IMR-90 (cell line): ENCODE measurements around the gene ITLN1. TPM values are rescaled to one million over a fixed set of nuclear protein-coding genes. Genes with fewer than 3 reads are reported as not detected.

Experiments used
- ATAC-seq: fragments of 200-7000 bp; cut with Tn5 transposase; 2 replicates; pipeline ENCODE4 v1.9.1; 2020; ENCODE audit warnings: low read depth, mild to moderate bottlenecking, moderate library complexity
- BruUV-seq: library from RNA; stranded (reverse); fragments of 400-500 nt; replicated peaks from 2 replicates; lab custom pipeline; 2021; lab: Mats Ljungman, UMichigan
- CTCF ChIA-PET: fragments of 300-600 bp; formaldehyde crosslinking; extraction: SDS; loops from one replicate; lab custom pipeline; 2021; ENCODE audit warnings: antibody characterized with exemption; lab: Yijun Ruan, JAX
- POLR2A ChIA-PET: fragments of 300-600 bp; sonication (Branson Sonifier 250); formaldehyde crosslinking; loops from one replicate; lab custom pipeline; 2022; ENCODE audit warnings: antibody characterized with exemption; ENCODE audit not compliant: unreplicated experiment; lab: Charles Lee
- DNase-seq: peaks from one replicate; pipeline ENCODE4 v3.0.0; 2013
- H2AFZ ChIP-seq: replicated peaks from 2 replicates; pipeline ENCODE3; 2013; ENCODE audit warnings: low read length, mild to moderate bottlenecking; ENCODE audit not compliant: poor library complexity
- H2AK5ac ChIP-seq: 2 replicates; pipeline ENCODE4 v1.6.1; 2013; ENCODE audit warnings: low read depth, low read length, inconsistent platforms
- H2AK9ac ChIP-seq: replicated peaks from 2 replicates; pipeline ENCODE3; 2013; ENCODE audit warnings: mild to moderate bottlenecking, low read depth, low read length, moderate library complexity; ENCODE audit not compliant: poor library complexity
- H2BK120ac ChIP-seq: 2 replicates; pipeline ENCODE4 v1.6.1; 2013; ENCODE audit warnings: low read depth, low read length, inconsistent platforms
- H2BK15ac ChIP-seq: 3 replicates; pipeline ENCODE4 v1.6.1; 2013; ENCODE audit warnings: low read depth, low read length, inconsistent platforms
- H2BK20ac ChIP-seq: 2 replicates; pipeline ENCODE4 v1.6.1; 2013; ENCODE audit warnings: low read depth, mild to moderate bottlenecking, inconsistent platforms, low read length, moderate library complexity
- H2BK5ac ChIP-seq: 2 replicates; pipeline ENCODE4 v1.6.1; 2013; ENCODE audit warnings: mild to moderate bottlenecking, low read depth, low read length, inconsistent platforms; ENCODE audit not compliant: poor library complexity, severe bottlenecking
- H3K14ac ChIP-seq: replicated peaks from 2 replicates; pipeline ENCODE4 v1.6.1; 2013; ENCODE audit warnings: low read depth, low read length, inconsistent platforms
- H3K18ac ChIP-seq: 2 replicates; pipeline ENCODE4 v1.6.1; 2013; ENCODE audit warnings: low read depth, low read length, control low read depth
- H3K23ac ChIP-seq: 2 replicates; pipeline ENCODE4 v1.6.1; 2013; ENCODE audit warnings: low read depth, low read length, inconsistent platforms
- H3K27ac ChIP-seq: 2 replicates; pipeline ENCODE4 v1.5.1; 2013; ENCODE audit warnings: mild to moderate bottlenecking, control low read depth, low read length; ENCODE audit not compliant: insufficient read depth
- H3K27me3 ChIP-seq: 2 replicates; pipeline ENCODE4 v1.6.1; 2013; ENCODE audit warnings: low read length; ENCODE audit not compliant: control insufficient read depth, insufficient read depth
- H3K36me3 ChIP-seq: 2 replicates; pipeline ENCODE4 v1.6.1; 2013; ENCODE audit warnings: low read length, mixed read lengths; ENCODE audit not compliant: control insufficient read depth, insufficient read depth
- H3K4ac ChIP-seq: 2 replicates; pipeline ENCODE4 v1.6.1; 2013; ENCODE audit warnings: low read depth, low read length, inconsistent platforms
- H3K4me1 ChIP-seq: 2 replicates; pipeline ENCODE4 v1.6.1; 2013; ENCODE audit warnings: low read length, mixed read lengths; ENCODE audit not compliant: control insufficient read depth, insufficient read depth
- H3K4me2 ChIP-seq: 2 replicates; pipeline ENCODE4 v1.6.1; 2013; ENCODE audit warnings: low read depth, mild to moderate bottlenecking, control low read depth, low read length, moderate library complexity
- H3K4me3 ChIP-seq: 2 replicates; pipeline ENCODE4 v1.5.1; 2013; ENCODE audit warnings: low read depth, mild to moderate bottlenecking, control low read depth, low read length, moderate library complexity; ENCODE audit not compliant: insufficient read depth
- H3K56ac ChIP-seq: 2 replicates; pipeline ENCODE4 v1.6.1; 2013; ENCODE audit warnings: low read length, inconsistent platforms; ENCODE audit not compliant: insufficient read depth; ENCODE audit errors: extremely low read depth
- H3K79me1 ChIP-seq, 2 experiments: 2 replicates each; pipeline ENCODE4 v1.6.1; 2013; ENCODE audit warnings: low read length in 2 of 2, inconsistent platforms in 1 of 2, low read depth in 1 of 2
- H3K9ac ChIP-seq: 2 replicates; pipeline ENCODE4 v1.6.1; 2013; ENCODE audit warnings: low read depth, low read length, control low read depth
- H3K9me1 ChIP-seq: 2 replicates; pipeline ENCODE4 v1.6.1; 2013; ENCODE audit warnings: low read length, inconsistent platforms; ENCODE audit not compliant: insufficient read depth
- H3K9me3 ChIP-seq: 2 replicates; pipeline ENCODE4 v1.6.1; 2013; ENCODE audit warnings: low read length; ENCODE audit not compliant: control insufficient read depth, insufficient read depth
- H4K20me1 ChIP-seq: 2 replicates; pipeline ENCODE4 v1.6.1; 2013; ENCODE audit warnings: low read length, inconsistent platforms; ENCODE audit not compliant: insufficient read depth
- H4K5ac ChIP-seq: 2 replicates; pipeline ENCODE4 v1.6.1; 2013; ENCODE audit warnings: mild to moderate bottlenecking, low read depth, low read length, control low read depth
- H4K8ac ChIP-seq, 2 experiments: 2 replicates each; pipeline ENCODE4 v1.6.1; 2013; ENCODE audit warnings: low read depth in 2 of 2, low read length in 2 of 2, control low read depth in 1 of 2, inconsistent platforms in 1 of 2
- H4K91ac ChIP-seq: 2 replicates; pipeline ENCODE4 v1.6.1; 2013; ENCODE audit warnings: low read depth, low read length, inconsistent platforms; ENCODE audit not compliant: insufficient read depth
- BHLHE40 ChIP-seq: fragments of 150-350 bp; IDR thresholded peaks from 2 replicates; pipeline ENCODE4 v1.6.1; 2016; ENCODE audit warnings: mild to moderate bottlenecking, low read depth, low read length
- CEBPB ChIP-seq: IDR thresholded peaks from 2 replicates; pipeline ENCODE4 v1.6.1; 2012; ENCODE audit warnings: low read depth, low read length, improper control_type of control experiment
- CHD1 ChIP-seq: IDR thresholded peaks from 2 replicates; pipeline ENCODE4 v1.6.1; 2012; ENCODE audit warnings: low read depth, low read length, improper control_type of control experiment
- FOS ChIP-seq: fragments of 150-350 bp; IDR thresholded peaks from 2 replicates; pipeline ENCODE4 v1.6.1; 2016; ENCODE audit warnings: low read depth, low read length
- MAFK ChIP-seq: IDR thresholded peaks from 2 replicates; pipeline ENCODE4 v1.6.1; 2012; ENCODE audit warnings: low read depth, low read length, improper control_type of control experiment
- MAZ ChIP-seq: IDR thresholded peaks from 2 replicates; pipeline ENCODE4 v1.6.1; 2012; ENCODE audit warnings: low read depth, mild to moderate bottlenecking, low read length, improper control_type of control experiment, moderate library complexity, borderline replicate concordance
- MXI1 ChIP-seq: IDR thresholded peaks from 2 replicates; pipeline ENCODE4 v1.6.1; 2012; ENCODE audit warnings: low read depth, mild to moderate bottlenecking, low read length, moderate library complexity, borderline replicate concordance
- NFE2L2 ChIP-seq: fragments of 150-350 bp; IDR thresholded peaks from 2 replicates; pipeline ENCODE4 v1.6.1; 2016; ENCODE audit warnings: low read depth, mild to moderate bottlenecking, low read length
- POLR2A ChIP-seq: IDR thresholded peaks from 2 replicates; pipeline ENCODE4 v1.6.1; 2012; ENCODE audit warnings: mild to moderate bottlenecking, low read depth, low read length
- RAD21 ChIP-seq: IDR thresholded peaks from 2 replicates; pipeline ENCODE4 v1.6.1; 2012; ENCODE audit warnings: low read length, improper control_type of control experiment
- RCOR1 ChIP-seq: IDR thresholded peaks from 2 replicates; pipeline ENCODE4 v1.6.1; 2012; ENCODE audit warnings: mild to moderate bottlenecking, low read length, improper control_type of control experiment; ENCODE audit not compliant: insufficient replicate concordance
- SMC3 ChIP-seq: fragments of 150-350 bp; IDR thresholded peaks from 2 replicates; pipeline ENCODE4 v1.6.1; 2016; ENCODE audit warnings: low read depth, mild to moderate bottlenecking, antibody characterized with exemption, low read length, moderate library complexity
- WGBS, 2 experiments: methylation state at CpG; one replicate each; pipeline versions ENCODE4 v1.1.5 to v1.1.7; 2013; ENCODE audit warnings: missing lambda C conversion rate in 2 of 2; ENCODE audit not compliant: insufficient read length in 1 of 2; ENCODE audit errors: extremely low coverage in 2 of 2; 5-methylcytosine and 5-hydroxymethylcytosine counted together
- dilution Hi-C: fragments of 300-500 bp; cut with HindIII; formaldehyde crosslinking; loops from one replicate; pipeline ENCODE4 v1.14.3; 2018; ENCODE audit warnings: low sequenced_read_pairs; ENCODE audit not compliant: unreplicated experiment
- in situ Hi-C: fragments of 300-500 bp; cut with MboI; formaldehyde crosslinking; loops from 3 replicates; pipeline ENCODE4 v1.14.3; 2019; ENCODE audit warnings: low sequenced_read_pairs, inconsistent platforms, mixed read lengths
- intact Hi-C: fragments of 100-400 bp; cut with micrococcal nuclease; formaldehyde crosslinking; loops from 2 replicates; pipeline ENCODE4 v1.10.0; 2022
- polyA plus RNA-seq, 3 experiments: library from polyadenylated mRNA; depleted of rRNA; stranded (reverse); fragments of >200 nt; gene quantifications; 2 replicates each; pipeline ENCODE4 v1.2.3, GENCODE V29; 2012; ENCODE audit warnings: low replicate concordance in 1 of 3
- total RNA-seq: library from RNA; depleted of rRNA; stranded (reverse); fragments of >200 nt; gene quantifications from 2 replicates; pipeline ENCODE4 v1.2.3, GENCODE V29; 2012
- TF ChIP-seq, protein P1 (sequence below): fragments of 150-350 bp; IDR thresholded peaks from 2 replicates; pipeline ENCODE4 v1.6.1; 2016; ENCODE audit warnings: low read depth, mild to moderate bottlenecking, low read length, moderate library complexity, borderline replicate concordance
- TF ChIP-seq, protein P2 (sequence below): fragments of 150-350 bp; IDR thresholded peaks from 2 replicates; pipeline ENCODE4 v1.6.1; 2017; ENCODE audit warnings: mild to moderate bottlenecking, antibody characterized with exemption, low read length, low read depth
- TF ChIP-seq, protein P3 (sequence below): conservative IDR thresholded peaks from 2 replicates; pipeline ENCODE4 v1.5.1; 2012; ENCODE audit warnings: mild to moderate bottlenecking, low read depth, low read length, improper control_type of control experiment

The ITLN1 gene
- total and polyA plus RNA-seq, 2 of the 4 experiments (the other 2 are of a cell fraction), result not detected

DNA sequence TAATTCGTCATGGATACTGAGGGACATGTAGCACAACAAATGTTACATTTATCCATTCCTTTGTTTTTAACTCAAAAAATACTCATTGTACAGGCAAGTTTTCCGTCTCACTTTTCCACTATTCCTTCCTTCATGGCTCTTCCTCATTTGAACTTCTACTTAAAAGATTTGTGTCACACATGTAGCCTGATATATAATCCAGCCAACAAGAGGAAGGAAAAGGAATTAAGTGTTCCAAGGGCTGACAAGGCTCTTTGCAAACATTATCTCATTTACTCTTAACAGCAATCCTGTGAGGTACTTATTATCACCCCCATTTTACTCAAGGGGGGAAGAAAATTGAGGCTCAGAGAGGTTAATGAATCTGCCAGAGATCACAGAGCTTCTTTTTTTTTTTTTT lies 45.2 kb downstream of the ITLN1 start:
- H3K4me2 ChIP-seq, result no peak overlapping the region
- H4K8ac ChIP-seq, result no peak overlapping the region
- intact Hi-C loops (no loop called here), dilution Hi-C loops (no loop called here), in situ Hi-C loops (no loop called here)
- no peak overlapping the region for H4K5ac ChIP-seq
- H3K27ac ChIP-seq, result no peak overlapping the region
- CTCF ChIA-PET, result no interaction called here
- no peak overlapping the region for H2BK120ac ChIP-seq
- H2AFZ ChIP-seq, result no peak overlapping the region
- no peak overlapping the region for H3K4me3 ChIP-seq
- WGBS, 2 experiments, result no CpG with 5 or more reads among the region's 2 CpGs
- H3K9me3 ChIP-seq, result no peaks in the 10 kb centered on the region
- H3K23ac ChIP-seq, result no peak overlapping the region
- H3K36me3 ChIP-seq, result no peaks in the 10 kb centered on the region
- H2AK9ac ChIP-seq, result no peak overlapping the region
- POLR2A ChIA-PET, result no interaction called here
- H2AK5ac ChIP-seq, result no peak overlapping the region
- no TSS peak for BruUV-seq
- no peak overlapping the region for H3K18ac ChIP-seq
- no peak overlapping the region for H3K4ac ChIP-seq
- no peaks in the 10 kb centered on the region for H4K20me1 ChIP-seq
- ATAC-seq (no peak), DNase-seq (no peak)
- no peaks in the 10 kb centered on the region for H3K9me1 ChIP-seq
- no peak overlapping the region for H3K56ac ChIP-seq
- H3K4me1 ChIP-seq, result no peaks in the 10 kb centered on the region
- no peak for TF ChIP-seq POLR2A
- TF ChIP-seq, protein P1, sequence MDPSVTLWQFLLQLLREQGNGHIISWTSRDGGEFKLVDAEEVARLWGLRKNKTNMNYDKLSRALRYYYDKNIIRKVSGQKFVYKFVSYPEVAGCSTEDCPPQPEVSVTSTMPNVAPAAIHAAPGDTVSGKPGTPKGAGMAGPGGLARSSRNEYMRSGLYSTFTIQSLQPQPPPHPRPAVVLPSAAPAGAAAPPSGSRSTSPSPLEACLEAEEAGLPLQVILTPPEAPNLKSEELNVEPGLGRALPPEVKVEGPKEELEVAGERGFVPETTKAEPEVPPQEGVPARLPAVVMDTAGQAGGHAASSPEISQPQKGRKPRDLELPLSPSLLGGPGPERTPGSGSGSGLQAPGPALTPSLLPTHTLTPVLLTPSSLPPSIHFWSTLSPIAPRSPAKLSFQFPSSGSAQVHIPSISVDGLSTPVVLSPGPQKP, result no peak
- TF ChIP-seq, protein P2, sequence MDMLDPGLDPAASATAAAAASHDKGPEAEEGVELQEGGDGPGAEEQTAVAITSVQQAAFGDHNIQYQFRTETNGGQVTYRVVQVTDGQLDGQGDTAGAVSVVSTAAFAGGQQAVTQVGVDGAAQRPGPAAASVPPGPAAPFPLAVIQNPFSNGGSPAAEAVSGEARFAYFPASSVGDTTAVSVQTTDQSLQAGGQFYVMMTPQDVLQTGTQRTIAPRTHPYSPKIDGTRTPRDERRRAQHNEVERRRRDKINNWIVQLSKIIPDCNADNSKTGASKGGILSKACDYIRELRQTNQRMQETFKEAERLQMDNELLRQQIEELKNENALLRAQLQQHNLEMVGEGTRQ, result no peak
- TF ChIP-seq MAZ, result no peak
- no peak for TF ChIP-seq SMC3
- no peak for TF ChIP-seq CHD1
- no peak for TF ChIP-seq NFE2L2
- no peak for TF ChIP-seq FOS
- no peak for TF ChIP-seq MXI1
- TF ChIP-seq RAD21, result no peak
- no peak for TF ChIP-seq MAFK
- TF ChIP-seq, protein P3, sequence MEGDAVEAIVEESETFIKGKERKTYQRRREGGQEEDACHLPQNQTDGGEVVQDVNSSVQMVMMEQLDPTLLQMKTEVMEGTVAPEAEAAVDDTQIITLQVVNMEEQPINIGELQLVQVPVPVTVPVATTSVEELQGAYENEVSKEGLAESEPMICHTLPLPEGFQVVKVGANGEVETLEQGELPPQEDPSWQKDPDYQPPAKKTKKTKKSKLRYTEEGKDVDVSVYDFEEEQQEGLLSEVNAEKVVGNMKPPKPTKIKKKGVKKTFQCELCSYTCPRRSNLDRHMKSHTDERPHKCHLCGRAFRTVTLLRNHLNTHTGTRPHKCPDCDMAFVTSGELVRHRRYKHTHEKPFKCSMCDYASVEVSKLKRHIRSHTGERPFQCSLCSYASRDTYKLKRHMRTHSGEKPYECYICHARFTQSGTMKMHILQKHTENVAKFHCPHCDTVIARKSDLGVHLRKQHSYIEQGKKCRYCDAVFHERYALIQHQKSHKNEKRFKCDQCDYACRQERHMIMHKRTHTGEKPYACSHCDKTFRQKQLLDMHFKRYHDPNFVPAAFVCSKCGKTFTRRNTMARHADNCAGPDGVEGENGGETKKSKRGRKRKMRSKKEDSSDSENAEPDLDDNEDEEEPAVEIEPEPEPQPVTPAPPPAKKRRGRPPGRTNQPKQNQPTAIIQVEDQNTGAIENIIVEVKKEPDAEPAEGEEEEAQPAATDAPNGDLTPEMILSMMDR, result no peak
- TF ChIP-seq CEBPB, result no peak
- TF ChIP-seq BHLHE40, result no peak
- no peak for TF ChIP-seq RCOR1
- no peak overlapping the region for H2BK5ac ChIP-seq
- H2BK15ac ChIP-seq, result no peak overlapping the region
- no peak overlapping the region for H2BK20ac ChIP-seq
- peaks cover 6% of the 10 kb centered on the region for H3K27me3 ChIP-seq
- no peak overlapping the region for H3K14ac ChIP-seq
- H3K9ac ChIP-seq, result no peak overlapping the region
- H3K79me1 ChIP-seq, result no peaks in the 10 kb centered on the region
- no peak overlapping the region for H4K91ac ChIP-seq
